Skeletal muscle satellite cell (primary cell): Measurements from ENCODE around the gene ZAP70.
"Not testable (repeated sequence)": the region's sequence is repeated elsewhere in the genome, so short reads cannot be mapped to it uniquely, and the experiment has no call there.

Source experiments
- H3K27me3 ChIP-seq: 2 replicates; pipeline ENCODE4 v1.7.0; 2013; ENCODE audit warnings: low read length; ENCODE audit not compliant: control insufficient read depth, insufficient read depth
- H3K36me3 ChIP-seq: 2 replicates; pipeline ENCODE4 v1.7.0; 2013; ENCODE audit warnings: mild to moderate bottlenecking, control low read depth, low read length; ENCODE audit not compliant: insufficient read depth
- H3K4me1 ChIP-seq: 2 replicates; pipeline ENCODE4 v1.7.0; 2013; ENCODE audit warnings: low read length; ENCODE audit not compliant: control insufficient read depth, insufficient read depth
- H3K4me2 ChIP-seq: 2 replicates; pipeline ENCODE4 v1.7.0; 2013; ENCODE audit warnings: mild to moderate bottlenecking, low read length
- H3K4me3 ChIP-seq: 2 replicates; pipeline ENCODE4 v1.7.0; 2013; ENCODE audit warnings: low read length
- H3K9ac ChIP-seq: 2 replicates; pipeline ENCODE4 v1.7.0; 2013; ENCODE audit warnings: mild to moderate bottlenecking, low read depth, low read length, moderate library complexity
- H3K9me3 ChIP-seq: replicated peaks from 2 replicates; pipeline ENCODE4 v1.7.0; 2013; ENCODE audit warnings: mild to moderate bottlenecking, control low read depth, low read length

Gene ZAP70

GRCh38 chr2:97712175-97712574, 1.2 kb upstream of the ZAP70 start:
- not testable (repeated sequence) for H3K9me3 ChIP-seq, H3K4me3 ChIP-seq, H3K4me2 ChIP-seq, H3K4me1 ChIP-seq, H3K36me3 ChIP-seq, H3K9ac ChIP-seq
- peaks cover 22% of the 10 kb centered on the region for H3K27me3 ChIP-seq

- Histone ChIP-seq H3K9me3 (no peaks in the 10 kb centered on the region), H3K9ac (no peak overlapping the region), H3K4me3 (no peak overlapping the region), H3K36me3 (no peaks in the 10 kb centered on the region), H3K4me2 (no peak overlapping the region), H3K4me1 (no peaks in the 10 kb centered on the region), H3K27me3 (peaks cover 27% of the 10 kb centered on the region)
These were observed 582 bp upstream of the ZAP70 start for GRCh38 chr2:97712693-97713295.

GRCh38 chr2:97714084-97714949, 941 bp downstream of the ZAP70 start:
- no peaks in the 10 kb centered on the region for H3K4me1 ChIP-seq
- no peak overlapping the region for H3K4me2 ChIP-seq
- no peak overlapping the region for H3K4me3 ChIP-seq
- H3K9me3 ChIP-seq = no peaks in the 10 kb centered on the region
- H3K36me3 ChIP-seq = no peaks in the 10 kb centered on the region
- no peak overlapping the region for H3K9ac ChIP-seq
- H3K27me3 ChIP-seq = peaks cover 39% of the 10 kb centered on the region

GRCh38 chr2:97714950-97715652, 1.7 kb downstream of the ZAP70 start:
- no peak overlapping the region for H3K9ac ChIP-seq
- H3K27me3 ChIP-seq = peaks cover 45% of the 10 kb centered on the region
- no peak overlapping the region for H3K4me2 ChIP-seq
- H3K36me3 ChIP-seq = no peaks in the 10 kb centered on the region
- no peaks in the 10 kb centered on the region for H3K9me3 ChIP-seq
- no peak overlapping the region for H3K4me3 ChIP-seq
- no peaks in the 10 kb centered on the region for H3K4me1 ChIP-seq

- Histone ChIP-seq H3K9me3 (no peaks in the 10 kb centered on the region), H3K4me1 (no peaks in the 10 kb centered on the region), H3K36me3 (no peaks in the 10 kb centered on the region), H3K4me2 (no peak overlapping the region), H3K27me3 (peaks cover 42% of the 10 kb centered on the region), H3K9ac (no peak overlapping the region), H3K4me3 (no peak overlapping the region)
These were observed 2.7 kb downstream of the ZAP70 start for GRCh38 chr2:97715951-97716694.

GRCh38 chr2:97716695-97717612, 3.6 kb downstream of the ZAP70 start:
- no peak overlapping the region for H3K9ac ChIP-seq
- peaks cover 42% of the 10 kb centered on the region for H3K27me3 ChIP-seq
- H3K9me3 ChIP-seq = no peaks in the 10 kb centered on the region
- H3K36me3 ChIP-seq = no peaks in the 10 kb centered on the region
- no peaks in the 10 kb centered on the region for H3K4me1 ChIP-seq
- no peak overlapping the region for H3K4me2 ChIP-seq
- no peak overlapping the region for H3K4me3 ChIP-seq

- Histone ChIP-seq H3K27me3 (peaks cover 42% of the 10 kb centered on the region), H3K9me3 (no peaks in the 10 kb centered on the region), H3K9ac (no peak overlapping the region), H3K4me2 (no peak overlapping the region), H3K4me3 (no peak overlapping the region), H3K4me1 (no peaks in the 10 kb centered on the region), H3K36me3 (no peaks in the 10 kb centered on the region)
These were observed 4.2 kb downstream of the ZAP70 start for GRCh38 chr2:97717613-97717995.

GRCh38 chr2:97718051-97718882, 4.9 kb downstream of the ZAP70 start:
- Histone ChIP-seq H3K9ac (no peak overlapping the region), H3K4me2 (no peak overlapping the region), H3K4me1 (no peaks in the 10 kb centered on the region), H3K27me3 (peaks cover 42% of the 10 kb centered on the region), H3K36me3 (no peaks in the 10 kb centered on the region), H3K4me3 (no peak overlapping the region), H3K9me3 (no peaks in the 10 kb centered on the region)

- peaks cover 42% of the 10 kb centered on the region for H3K27me3 ChIP-seq
- H3K4me1 ChIP-seq = no peaks in the 10 kb centered on the region
- H3K9ac ChIP-seq = no peak overlapping the region
- no peaks in the 10 kb centered on the region for H3K36me3 ChIP-seq
- H3K4me2 ChIP-seq = no peak overlapping the region
- no peaks in the 10 kb centered on the region for H3K9me3 ChIP-seq
- H3K4me3 ChIP-seq = no peak overlapping the region
These were observed 5.6 kb downstream of the ZAP70 start for GRCh38 chr2:97718942-97719341.
